MM.1S (cell line): ENCODE results near the gene GNAQ.

Experiments
- CTCF ChIP-seq: fragments of 300-600 bp; sonication (generic); IDR thresholded peaks from 2 replicates; pipeline ENCODE4 v1.5.1; 2016; ENCODE audit warnings: antibody characterized with exemption, low read length, mixed read lengths
- EZH2phosphoT487 ChIP-seq: fragments of 300-600 bp; sonication (generic); IDR thresholded peaks from 2 replicates; pipeline ENCODE4 v1.6.1; 2018; ENCODE audit warnings: antibody characterized with exemption, low read length

- TF ChIP-seq CTCF (no peak), EZH2phosphoT487 (no peak)
These were observed 351.0 kb downstream of the GNAQ start for GRCh38 chr9:77680581-77680980.
